Endometrial microvascular endothelial cells (primary cell): ENCODE data around the gene PAX2. TPM values are rescaled to one million over a fixed set of nuclear protein-coding genes. Genes with fewer than 3 reads are reported as not detected.

Experiments used
- in situ Hi-C: cut with HindIII; loops from 2 replicates; pipeline ENCODE4 v1.10.0; 2017; ENCODE audit warnings: low sequenced_read_pairs, low pct_unique_long_range_greater_than_20kb; ENCODE audit errors: inconsistent ontology term
- total RNA-seq: library from RNA; depleted of rRNA; stranded (reverse); fragments of >200 nt; gene quantifications from one replicate; pipeline ENCODE4 v1.2.3, GENCODE V29; 2015; ENCODE audit errors: inconsistent ontology term

Gene PAX2
- total RNA-seq, 1 donor from 2014 or later, result not detected

- in situ Hi-C loops, result no loop called here
Measured at GRCh38 chr10:100864036-100864885, 118.9 kb downstream of the PAX2 start.

- in situ Hi-C loops, result no loop called here
Measured at GRCh38 chr10:100864978-100865377, 119.6 kb downstream of the PAX2 start.

- in situ Hi-C loops, result no loop called here
Measured at GRCh38 chr10:100866010-100866409, 120.6 kb downstream of the PAX2 start.

- in situ Hi-C loops, result no loop called here
Measured at GRCh38 chr10:100866575-100867098, 121.3 kb downstream of the PAX2 start.

- in situ Hi-C loops, result no loop called here
Measured at GRCh38 chr10:100867261-100867963, 122.0 kb downstream of the PAX2 start.

- in situ Hi-C loops, result no loop called here
Measured at GRCh38 chr10:100868382-100868781, 123.0 kb downstream of the PAX2 start.

GRCh38 chr10:100869399-100869798 is 124.0 kb downstream of the PAX2 start:
- in situ Hi-C loops, result no loop called here

- in situ Hi-C loops, result no loop called here
Measured at GRCh38 chr10:100872034-100872791, 126.8 kb downstream of the PAX2 start.

GRCh38 chr10:100873146-100873826 is 127.9 kb downstream of the PAX2 start:
- in situ Hi-C loops, result no loop called here

- in situ Hi-C loops, result no loop called here
Measured at GRCh38 chr10:100873827-100874326, 128.5 kb downstream of the PAX2 start.

- in situ Hi-C loops, result no loop called here
Measured at GRCh38 chr10:100874702-100875483, 129.5 kb downstream of the PAX2 start.

GRCh38 chr10:100875484-100876166 is 130.2 kb downstream of the PAX2 start:
- in situ Hi-C loops, result no loop called here

- in situ Hi-C loops, result no loop called here
Measured at GRCh38 chr10:100876585-100877460, 131.4 kb downstream of the PAX2 start.

GRCh38 chr10:100877461-100877850 is 132.1 kb downstream of the PAX2 start:
- in situ Hi-C loops, result no loop called here

GRCh38 chr10:100878291-100878910 is 133.0 kb downstream of the PAX2 start:
- in situ Hi-C loops, result no loop called here
